K562 (cell line): ENCODE measurements around the gene GPR32. TPM values are rescaled to one million over a fixed set of nuclear protein-coding genes. Genes with fewer than 3 reads are reported as not detected.

Experiments
- BHLHE40 ChIP-seq: IDR thresholded peaks from 2 replicates; pipeline ENCODE4 v1.6.1; 2011; ENCODE audit warnings: low read length, improper control_type of control experiment
- CHD2 ChIP-seq: IDR thresholded peaks from 2 replicates; pipeline ENCODE4 v1.6.1; 2011; ENCODE audit warnings: low read depth, low read length
- DDX20 ChIP-seq: fragments of 450-650 bp; IDR thresholded peaks from 2 replicates; pipeline ENCODE4 v1.6.1; 2016; ENCODE audit warnings: missing genetic modification characterization, low read depth, mild to moderate bottlenecking, missing compliant biosample characterization, moderate library complexity
- ERF ChIP-seq: fragments of 450-650 bp; formaldehyde crosslinking; IDR thresholded peaks from 2 replicates; pipeline ENCODE4 v1.4.0; 2020; ENCODE audit warnings: mild to moderate bottlenecking, mixed read lengths
- FIP1L1 ChIP-seq: fragments of 200-400 bp; formaldehyde crosslinking; IDR thresholded peaks from 2 replicates; pipeline ENCODE4 v1.6.1; 2018; ENCODE audit warnings: mild to moderate bottlenecking, low read depth, low read length; ENCODE audit not compliant: poor library complexity, severe bottlenecking
- FOXA3 ChIP-seq, 2 experiments: fragments of 450-650 bp in 1 of 2; sonication (generic) in 1 of 2; formaldehyde crosslinking; IDR thresholded peaks in 1 of 2; conservative IDR thresholded peaks in 1 of 2; 2 replicates each; pipeline versions ENCODE4 v1.4.0 to v1.8.0; 2020 to 2022; ENCODE audit warnings: mild to moderate bottlenecking in 2 of 2, missing genetic modification reagents in 1 of 2
- HNRNPUL1 ChIP-seq: fragments of 200-400 bp; formaldehyde crosslinking; IDR thresholded peaks from 2 replicates; pipeline ENCODE4 v1.6.1; 2017; ENCODE audit warnings: low read length
- KAT8 ChIP-seq: fragments of 450-650 bp; IDR thresholded peaks from 2 replicates; pipeline ENCODE4 v1.6.1; 2016; ENCODE audit warnings: low read depth, mild to moderate bottlenecking
- KDM5B ChIP-seq: fragments of 200-600 bp; sonication (generic); IDR thresholded peaks from 2 replicates; pipeline ENCODE4 v1.6.1; 2012; ENCODE audit warnings: low read depth, mild to moderate bottlenecking, moderate library complexity, low read length, control low read depth, inconsistent platforms; ENCODE audit not compliant: insufficient replicate concordance
- LCOR ChIP-seq: sonication (generic); formaldehyde crosslinking; IDR thresholded peaks from 2 replicates; pipeline ENCODE4 v1.8.0; 2022; ENCODE audit warnings: mild to moderate bottlenecking, missing genetic modification reagents
- NCOR1 ChIP-seq: fragments of 450-650 bp; IDR thresholded peaks from 2 replicates; pipeline ENCODE4 v1.6.1; 2016; ENCODE audit warnings: mild to moderate bottlenecking, moderate library complexity
- POLR2AphosphoS2 ChIP-seq: IDR thresholded peaks from 2 replicates; pipeline ENCODE4 v1.6.1; 2012; ENCODE audit warnings: low read length, improper control_type of control experiment
- POLR2G ChIP-seq: fragments of 200-400 bp; formaldehyde crosslinking; IDR thresholded peaks from 2 replicates; pipeline ENCODE4 v1.6.1; 2017; ENCODE audit warnings: low read depth, mild to moderate bottlenecking, antibody characterized with exemption, low read length, moderate library complexity
- RFX7 ChIP-seq: fragments of 250-450 bp; sonication (Bioruptor Pico); IDR thresholded peaks from 2 replicates; pipeline ENCODE4 v1.5.1; 2021; ENCODE audit warnings: mild to moderate bottlenecking
- SETDB1 ChIP-seq: IDR thresholded peaks from one replicate; pipeline ENCODE4 v1.6.1; 2012; ENCODE audit warnings: low read length, control low read depth, inconsistent platforms
- SIN3A ChIP-seq, 2 experiments: fragments of 150-350 bp in 1 of 2; IDR thresholded peaks; 2 replicates each; pipeline ENCODE4 v1.6.1; 2011 to 2016; ENCODE audit warnings: borderline replicate concordance in 2 of 2, low read depth in 2 of 2, low read length in 2 of 2, mild to moderate bottlenecking in 2 of 2, moderate library complexity in 2 of 2; ENCODE audit not compliant: control insufficient read depth in 1 of 2
- SMAD4 ChIP-seq: fragments of 250-450 bp; sonication (Bioruptor Pico); conservative IDR thresholded peaks from 2 replicates; pipeline ENCODE4 v1.8.0; 2021; ENCODE audit warnings: inconsistent platforms, mild to moderate bottlenecking, moderate library complexity
- STAT5A ChIP-seq: IDR thresholded peaks from 2 replicates; pipeline ENCODE4 v1.6.1; 2012; ENCODE audit warnings: low read length, inconsistent platforms, borderline replicate concordance
- SUPT5H ChIP-seq: fragments of 450-650 bp; IDR thresholded peaks from 2 replicates; pipeline ENCODE4 v1.6.1; 2016
- TCF3 ChIP-seq: sonication (generic); formaldehyde crosslinking; IDR thresholded peaks from 2 replicates; pipeline ENCODE4 v1.4.0; 2020; ENCODE audit warnings: mild to moderate bottlenecking, missing genetic modification reagents
- TOE1 ChIP-seq, 2 experiments: fragments of 450-650 bp in 1 of 2; sonication (generic) in 1 of 2; formaldehyde crosslinking in 1 of 2; IDR thresholded peaks; 2 replicates each; pipeline versions ENCODE4 v1.7.1 to v1.8.0; 2016 to 2022; ENCODE audit warnings: borderline replicate concordance in 2 of 2, mild to moderate bottlenecking in 2 of 2, antibody characterized with exemption in 1 of 2, inconsistent platforms in 1 of 2, low read depth in 1 of 2, missing genetic modification reagents in 1 of 2, moderate library complexity in 1 of 2
- ZBTB26 ChIP-seq: fragments of 450-650 bp; formaldehyde crosslinking; IDR thresholded peaks from 2 replicates; pipeline ENCODE4 v1.4.0; 2022; ENCODE audit warnings: missing genetic modification characterization
- ZKSCAN8 ChIP-seq: fragments of 200-800 bp; sonication (Bioruptor generic); IDR thresholded peaks from 2 replicates; pipeline ENCODE4 v1.6.1; 2016; ENCODE audit warnings: missing genetic modification characterization, missing compliant biosample characterization
- ZNF717 ChIP-seq: fragments of 250-450 bp; sonication (Bioruptor Pico); IDR thresholded peaks from 2 replicates; pipeline ENCODE4 v1.5.0; 2021
- polyA plus RNA-seq, 8 experiments: library from polyadenylated mRNA; depleted of rRNA in 4 of 8; stranded (reverse) in 5 of 8; unstranded in 3 of 8; fragments of >200 nt; fragmentation: Nextera tagmentation in 2 of 8; fragmentation: Illumina TruSeq in 1 of 8; extraction: Ambion mirVana in 2 of 8; extraction: Trizol in 1 of 8; gene quantifications; 2 replicates each; pipeline versions ENCODE4 v1.2.1 to v1.2.3, GENCODE V29; 2011 to 2014; ENCODE audit warnings: inconsistent platforms in 1 of 8, missing spikeins in 1 of 8
- total RNA-seq, 7 experiments: library from RNA; depleted of rRNA in 6 of 7; stranded (reverse); fragments of >200 nt in 6 of 7; fragmentation: Illumina TruSeq in 2 of 7; extraction: Trizol in 2 of 7; gene quantifications; 2 replicates each; pipeline versions ENCODE4 v1.2.1 to v1.2.3, GENCODE V29; 2011 to 2021; ENCODE audit warnings: low replicate concordance in 1 of 7
- TF ChIP-seq, protein P1 (sequence below): fragments of 200-800 bp; sonication (Bioruptor generic); IDR thresholded peaks from 2 replicates; pipeline ENCODE4 v1.6.1; 2017; ENCODE audit warnings: missing genetic modification characterization, missing compliant biosample characterization

Gene GPR32
- total and polyA plus RNA-seq, 9 of the 15 experiments (the other 6 are each of a cell fraction or from before 2014, with no cell fraction given), result not detected

DNA sequence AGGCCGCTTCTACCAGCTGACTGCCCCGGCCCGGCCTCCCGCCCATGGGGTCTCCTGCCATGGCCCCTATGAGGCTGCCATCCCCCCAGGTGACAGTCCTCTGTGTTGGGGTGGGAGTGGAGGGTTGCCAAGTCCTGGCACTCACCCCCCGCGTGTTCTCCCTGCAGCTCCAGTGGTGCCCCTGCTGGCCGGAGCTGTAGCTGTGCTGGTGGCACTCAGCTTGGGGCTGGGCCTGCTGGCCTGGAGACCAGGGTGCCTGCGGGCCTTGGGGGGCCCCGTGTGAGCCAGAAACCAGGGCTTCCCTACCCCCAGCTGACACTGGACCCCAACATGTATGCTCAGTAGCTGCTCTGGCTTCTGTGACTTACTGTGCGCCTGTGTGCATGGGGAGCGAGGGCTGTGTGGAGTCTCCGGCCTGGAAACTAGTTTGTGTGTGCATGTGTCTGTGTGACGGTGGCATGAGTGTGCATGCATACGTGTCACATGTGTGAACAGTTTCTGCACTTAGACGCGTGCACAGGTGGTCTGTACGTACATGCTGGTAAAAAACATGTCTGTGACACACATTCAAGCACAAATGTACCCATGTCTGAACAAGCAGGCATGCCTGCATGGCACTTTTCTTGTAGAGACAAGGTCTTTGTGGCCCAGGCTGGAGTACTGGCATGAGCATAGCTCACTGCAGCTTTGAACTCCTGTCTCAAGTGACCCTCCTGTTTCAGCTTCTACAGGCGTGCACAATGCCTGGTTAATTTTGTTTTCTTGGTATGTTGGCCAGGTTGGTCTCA, 24.8 kb downstream of the GPR32 start (continued):
- TF ChIP-seq ZBTB26 (CRISPR knock-in tag) (peak; percentile 37; the same call in 1 of the 2 replicates), NCOR1 (peak; percentile 6), BHLHE40 (no peak), TCF3 (no peak), TOE1 (IDR thresholded peaks at IDR 0.05; ENCODE audit: borderline replicate concordance) (no peak), TOE1 (CRISPR knock-in tag; IDR thresholded peaks at IDR 0.05; ENCODE audit: borderline replicate concordance, low read depth) (peak; percentile 64; the same call in 1 of the 2 replicates), KDM5B (peak; percentile 28), LCOR (CRISPR knock-in tag) (peak; percentile 31; the same call in 1 of the 2 replicates), SETDB1 (no peak), RFX7 (CRISPR knock-in tag) (0 out of 2 replicates have a peak, but pooled peaks have one; percentile 55), SIN3A (IDR thresholded peaks at IDR 0.05; ENCODE audit: borderline replicate concordance in 2 of 2, control insufficient read depth in 1 of 2, low read depth in 2 of 2, low read length in 2 of 2) (0 out of 4 replicates have a peak, but pooled peaks of 1 of the 2 experiments have one; percentile 7), ZNF717 (CRISPR knock-in tag) (0 out of 2 replicates have a peak, but pooled peaks have one; percentile 16), SUPT5H (peak; percentile 83), POLR2G (peak; percentile 98), HNRNPUL1 (peak; percentile 36; the same call in 1 of the 2 replicates), ERF (CRISPR knock-in tag) (peak; percentile 73; the same call in 1 of the 2 replicates), DDX20 (tag) (no peak), FIP1L1 (peak; percentile 97), FOXA3 (CRISPR knock-in tag; conservative IDR thresholded peaks at IDR 0.05 in 1 of 2, IDR thresholded peaks at IDR 0.05 in 1 of 2) (no peak), KAT8 (no peak), STAT5A (peak; percentile 21; the same call in 1 of the 2 replicates), POLR2AphosphoS2 (peak; percentile 94), CHD2 (peak; percentile 3; the same call in 1 of the 2 replicates), ZKSCAN8 (CRISPR knock-in tag) (no peak), SMAD4 (CRISPR knock-in tag) (no peak)
- TF ChIP-seq, protein P1, sequence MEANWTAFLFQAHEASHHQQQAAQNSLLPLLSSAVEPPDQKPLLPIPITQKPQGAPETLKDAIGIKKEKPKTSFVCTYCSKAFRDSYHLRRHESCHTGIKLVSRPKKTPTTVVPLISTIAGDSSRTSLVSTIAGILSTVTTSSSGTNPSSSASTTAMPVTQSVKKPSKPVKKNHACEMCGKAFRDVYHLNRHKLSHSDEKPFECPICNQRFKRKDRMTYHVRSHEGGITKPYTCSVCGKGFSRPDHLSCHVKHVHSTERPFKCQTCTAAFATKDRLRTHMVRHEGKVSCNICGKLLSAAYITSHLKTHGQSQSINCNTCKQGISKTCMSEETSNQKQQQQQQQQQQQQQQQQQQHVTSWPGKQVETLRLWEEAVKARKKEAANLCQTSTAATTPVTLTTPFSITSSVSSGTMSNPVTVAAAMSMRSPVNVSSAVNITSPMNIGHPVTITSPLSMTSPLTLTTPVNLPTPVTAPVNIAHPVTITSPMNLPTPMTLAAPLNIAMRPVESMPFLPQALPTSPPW, result peak; percentile 42; the same call in 1 of the 2 replicates
